ENCODE results near the gene CCDC70. TPM values are rescaled to one million over a fixed set of nuclear protein-coding genes. Genes with fewer than 3 reads are reported as not detected.

Gene CCDC70
- total RNA-seq, 1 donor from 2014 or later: not detected

GRCh38 chr13:51874651-51875050 is 12.9 kb downstream of the CCDC70 start:
- Mint-ChIP-seq H3K4me1 (ENCODE audit: low read depth) (peaks cover 4% of the 10 kb centered on the region), H3K27ac (no peak overlapping the region), H3K27me3 (no peaks in the 10 kb centered on the region), H3K4me3 (ENCODE audit: low read depth) (no peak overlapping the region), H3K9me3 (ENCODE audit: low read depth) (no peaks in the 10 kb centered on the region), H3K36me3 (ENCODE audit: insufficient read depth) (peaks cover 3% of the 10 kb centered on the region)
- DNase-seq (ENCODE audit: low spot score, unreplicated experiment): no peak
- TF ChIP-seq CTCF (IDR thresholded peaks at IDR 0.05; ENCODE audit: unreplicated experiment): no peak

- Mint-ChIP-seq H3K4me3 (ENCODE audit: low read depth) (no peak overlapping the region), H3K9me3 (ENCODE audit: low read depth) (no peaks in the 10 kb centered on the region), H3K27ac (no peak overlapping the region), H3K36me3 (ENCODE audit: insufficient read depth) (peaks cover 2% of the 10 kb centered on the region), H3K4me1 (ENCODE audit: low read depth) (peaks cover 4% of the 10 kb centered on the region), H3K27me3 (no peaks in the 10 kb centered on the region)
- DNase-seq (ENCODE audit: low spot score, unreplicated experiment): no peak
- TF ChIP-seq CTCF (IDR thresholded peaks at IDR 0.05; ENCODE audit: unreplicated experiment): no peak
Measured at GRCh38 chr13:51879133-51879532, 17.4 kb downstream of the CCDC70 start.

GRCh38 chr13:51881296-51881695 is 19.5 kb downstream of the CCDC70 start:
- no peak for DNase-seq (ENCODE audit: low spot score, unreplicated experiment)
- TF ChIP-seq CTCF (IDR thresholded peaks at IDR 0.05; ENCODE audit: unreplicated experiment): no peak
- Mint-ChIP-seq H3K4me3 (ENCODE audit: low read depth) (no peak overlapping the region), H3K4me1 (ENCODE audit: low read depth) (peaks cover 4% of the 10 kb centered on the region), H3K27me3 (no peaks in the 10 kb centered on the region), H3K27ac (no peak overlapping the region), H3K9me3 (ENCODE audit: low read depth) (no peaks in the 10 kb centered on the region), H3K36me3 (ENCODE audit: insufficient read depth) (peaks cover 2% of the 10 kb centered on the region)

GRCh38 chr13:51882570-51883225 is 20.9 kb downstream of the CCDC70 start:
- Mint-ChIP-seq H3K4me1 (ENCODE audit: low read depth) (no peaks in the 10 kb centered on the region), H3K9me3 (ENCODE audit: low read depth) (no peaks in the 10 kb centered on the region), H3K36me3 (ENCODE audit: insufficient read depth) (peaks cover 2% of the 10 kb centered on the region), H3K27me3 (no peaks in the 10 kb centered on the region), H3K4me3 (ENCODE audit: low read depth) (no peak overlapping the region), H3K27ac (no peak overlapping the region)
- no peak for TF ChIP-seq CTCF (IDR thresholded peaks at IDR 0.05; ENCODE audit: unreplicated experiment)
- no peak for DNase-seq (ENCODE audit: low spot score, unreplicated experiment)

- DNase-seq (ENCODE audit: low spot score, unreplicated experiment): no peak
- TF ChIP-seq CTCF (IDR thresholded peaks at IDR 0.05; ENCODE audit: unreplicated experiment): no peak
- Mint-ChIP-seq H3K9me3 (ENCODE audit: low read depth) (no peaks in the 10 kb centered on the region), H3K4me3 (ENCODE audit: low read depth) (no peak overlapping the region), H3K4me1 (ENCODE audit: low read depth) (no peaks in the 10 kb centered on the region), H3K36me3 (ENCODE audit: insufficient read depth) (peaks cover 2% of the 10 kb centered on the region), H3K27ac (no peak overlapping the region), H3K27me3 (no peaks in the 10 kb centered on the region)
Measured at GRCh38 chr13:51883226-51883600, 21.4 kb downstream of the CCDC70 start.

All from progenitor cell of endocrine pancreas (in vitro differentiated cells).